Nephron (organoid): ENCODE measurements around the gene XCL1.
"Not testable (repeated sequence)": the region's sequence is repeated elsewhere in the genome, so short reads cannot be mapped to it uniquely, and the experiment has no call there.

Source experiments
- H3K27ac Mint-ChIP-seq, 3 experiments: 2 replicates each; pipeline ENCODE4 v1.8.0; 2020; ENCODE audit warnings: mixed read lengths in 3 of 3, mild to moderate bottlenecking in 2 of 3, moderate library complexity in 1 of 3
- H3K27me3 Mint-ChIP-seq: 2 replicates; pipeline ENCODE4 v1.8.0; 2021; ENCODE audit warnings: low read depth, mild to moderate bottlenecking, moderate library complexity, mixed read lengths
- H3K36me3 Mint-ChIP-seq: 2 replicates; pipeline ENCODE4 v1.8.0; 2020; ENCODE audit warnings: low read depth, mixed read lengths
- H3K4me1 Mint-ChIP-seq: 2 replicates; pipeline ENCODE4 v1.8.0; 2020; ENCODE audit warnings: mixed read lengths
- H3K4me3 Mint-ChIP-seq, 3 experiments: 2 replicates each; pipeline ENCODE4 v1.8.0; 2020; ENCODE audit warnings: mild to moderate bottlenecking in 3 of 3, mixed read lengths in 3 of 3, moderate library complexity in 2 of 3
- H3K9me3 Mint-ChIP-seq: 2 replicates; pipeline ENCODE4 v1.8.0; 2020; ENCODE audit warnings: mixed read lengths
- TF ChIP-seq, protein P1 (sequence below), 3 experiments: fragments of 200-600 bp; sonication (generic); IDR thresholded peaks; one replicate each; pipeline ENCODE4 v1.5.0; 2021; ENCODE audit warnings: antibody characterized with exemption in 3 of 3; ENCODE audit not compliant: unreplicated experiment in 3 of 3

XCL1 gene

DNA sequence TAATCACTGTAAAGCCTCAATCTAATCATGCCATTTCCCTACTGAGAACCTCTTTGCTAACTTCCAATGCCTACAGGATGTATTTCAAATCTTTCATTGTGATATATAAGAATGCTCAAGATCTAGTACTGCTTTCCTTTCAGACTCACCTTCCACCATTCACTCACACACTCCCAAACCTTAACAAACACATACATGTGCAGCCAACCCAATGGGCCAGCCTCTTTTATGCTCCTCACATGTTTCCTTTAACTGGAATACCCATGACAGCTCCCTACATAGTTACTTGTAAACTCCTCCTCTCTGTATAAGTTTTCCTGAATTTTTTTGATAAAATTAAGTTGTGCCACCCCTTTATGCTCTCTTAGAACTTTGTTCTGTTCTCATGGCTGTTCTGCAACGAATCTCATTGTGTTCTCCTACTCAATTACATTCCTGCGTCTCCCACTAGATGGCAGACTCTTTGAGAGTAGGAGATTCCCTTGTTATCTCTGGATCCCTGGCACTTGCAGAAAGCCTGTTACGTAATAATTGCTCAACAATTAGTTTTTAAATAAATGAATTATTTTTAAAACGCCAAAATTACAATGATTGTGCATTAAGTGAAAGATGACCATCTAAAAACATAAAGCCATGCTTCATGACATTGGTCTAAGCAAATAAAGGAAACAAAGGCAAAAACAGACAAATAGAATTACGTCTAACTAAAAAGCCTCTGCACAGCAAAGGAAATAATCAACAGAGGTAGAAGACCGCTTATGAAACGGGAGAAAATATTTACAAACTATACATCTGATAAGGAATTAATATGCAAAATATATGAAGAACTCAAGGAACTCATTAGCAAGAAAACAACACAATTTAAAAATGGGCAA is 30.5 kb upstream of the XCL1 start:
- H3K9me3 Mint-ChIP-seq: peaks cover 15% of the 10 kb centered on the region
- H3K4me3 Mint-ChIP-seq, H3K27ac Mint-ChIP-seq, H3K36me3 Mint-ChIP-seq, H3K4me1 Mint-ChIP-seq, H3K27me3 Mint-ChIP-seq: not testable (repeated sequence)
- TF ChIP-seq, protein P1, sequence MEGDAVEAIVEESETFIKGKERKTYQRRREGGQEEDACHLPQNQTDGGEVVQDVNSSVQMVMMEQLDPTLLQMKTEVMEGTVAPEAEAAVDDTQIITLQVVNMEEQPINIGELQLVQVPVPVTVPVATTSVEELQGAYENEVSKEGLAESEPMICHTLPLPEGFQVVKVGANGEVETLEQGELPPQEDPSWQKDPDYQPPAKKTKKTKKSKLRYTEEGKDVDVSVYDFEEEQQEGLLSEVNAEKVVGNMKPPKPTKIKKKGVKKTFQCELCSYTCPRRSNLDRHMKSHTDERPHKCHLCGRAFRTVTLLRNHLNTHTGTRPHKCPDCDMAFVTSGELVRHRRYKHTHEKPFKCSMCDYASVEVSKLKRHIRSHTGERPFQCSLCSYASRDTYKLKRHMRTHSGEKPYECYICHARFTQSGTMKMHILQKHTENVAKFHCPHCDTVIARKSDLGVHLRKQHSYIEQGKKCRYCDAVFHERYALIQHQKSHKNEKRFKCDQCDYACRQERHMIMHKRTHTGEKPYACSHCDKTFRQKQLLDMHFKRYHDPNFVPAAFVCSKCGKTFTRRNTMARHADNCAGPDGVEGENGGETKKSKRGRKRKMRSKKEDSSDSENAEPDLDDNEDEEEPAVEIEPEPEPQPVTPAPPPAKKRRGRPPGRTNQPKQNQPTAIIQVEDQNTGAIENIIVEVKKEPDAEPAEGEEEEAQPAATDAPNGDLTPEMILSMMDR (IDR thresholded peaks at IDR 0.05; ENCODE audit: unreplicated experiment in 3 of 3): peak; percentile 38 to 48 (median 44)

DNA sequence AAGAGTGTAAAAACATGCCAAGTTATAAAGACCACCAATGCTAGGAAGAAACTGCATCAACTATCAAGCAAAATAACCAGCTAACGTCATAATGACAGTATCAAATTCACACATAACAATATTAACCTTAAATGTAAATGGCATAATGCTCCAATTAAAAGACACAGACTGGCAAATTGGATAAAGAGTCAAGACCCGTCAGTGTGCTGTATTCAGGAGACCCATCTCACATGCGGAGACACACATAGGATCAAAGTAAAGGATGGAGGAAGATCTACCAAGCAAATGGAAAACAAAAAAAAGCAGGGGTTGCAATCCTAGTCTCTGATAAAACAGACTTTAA is 29.9 kb upstream of the XCL1 start:
- H3K27ac Mint-ChIP-seq, H3K4me3 Mint-ChIP-seq, H3K36me3 Mint-ChIP-seq, H3K4me1 Mint-ChIP-seq, H3K27me3 Mint-ChIP-seq: not testable (repeated sequence)
- peaks cover 17% of the 10 kb centered on the region for H3K9me3 Mint-ChIP-seq

DNA sequence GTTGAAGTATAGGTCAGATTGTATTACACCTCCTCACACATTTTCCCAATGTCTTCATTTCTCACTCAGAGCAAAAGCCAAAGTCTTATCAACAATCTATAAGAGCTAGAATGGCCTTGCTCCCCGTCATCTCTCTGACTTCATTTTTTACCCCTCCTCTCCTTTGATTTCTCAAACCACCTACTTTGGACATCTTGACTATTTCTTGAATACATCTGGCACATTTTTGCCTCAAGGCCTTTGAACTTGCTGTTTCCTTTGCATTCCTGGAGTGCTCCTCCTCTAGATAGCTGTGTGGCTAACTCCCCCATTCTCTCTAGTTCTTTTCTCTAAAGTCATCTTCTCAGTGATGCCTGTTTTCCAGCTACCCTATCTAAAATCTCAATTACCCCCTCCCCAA is 25.4 kb upstream of the XCL1 start:
- TF ChIP-seq, protein P1 (IDR thresholded peaks at IDR 0.05; ENCODE audit: unreplicated experiment in 3 of 3): no peak
- H3K4me3 Mint-ChIP-seq: no peak overlapping the region
- H3K4me1 Mint-ChIP-seq: no peaks in the 10 kb centered on the region
- peak overlapping the region in 1 of 3 experiments; percentile 53 for H3K27ac Mint-ChIP-seq
- H3K27me3 Mint-ChIP-seq: peaks cover 14% of the 10 kb centered on the region
- H3K36me3 Mint-ChIP-seq: no peaks in the 10 kb centered on the region
- H3K9me3 Mint-ChIP-seq: peaks cover 17% of the 10 kb centered on the region

DNA sequence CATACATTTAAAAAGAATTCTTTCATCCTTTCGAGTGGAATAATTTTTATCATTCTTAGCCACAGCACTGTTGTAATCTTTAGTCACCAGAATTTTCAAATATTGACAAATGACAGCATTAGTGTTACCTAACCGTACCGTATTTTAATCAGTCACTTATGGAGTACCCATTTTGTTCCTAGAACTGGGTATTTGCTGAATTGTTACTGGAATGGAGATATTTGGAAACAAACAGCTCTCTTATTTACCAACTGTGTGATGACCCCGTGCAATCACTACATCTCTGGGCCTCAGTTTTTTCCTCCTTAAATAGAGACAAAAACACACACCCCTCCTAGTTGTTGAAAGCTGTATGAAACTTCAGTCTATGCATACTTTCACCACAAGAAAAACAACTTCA is 24.7 kb upstream of the XCL1 start:
- H3K27me3 Mint-ChIP-seq: peaks cover 17% of the 10 kb centered on the region
- no peaks in the 10 kb centered on the region for H3K36me3 Mint-ChIP-seq
- no peaks in the 10 kb centered on the region for H3K4me1 Mint-ChIP-seq
- no peak overlapping the region for H3K4me3 Mint-ChIP-seq
- no peak overlapping the region for H3K27ac Mint-ChIP-seq
- H3K9me3 Mint-ChIP-seq: peaks cover 14% of the 10 kb centered on the region
- TF ChIP-seq, protein P1 (IDR thresholded peaks at IDR 0.05; ENCODE audit: unreplicated experiment in 3 of 3): no peak

DNA sequence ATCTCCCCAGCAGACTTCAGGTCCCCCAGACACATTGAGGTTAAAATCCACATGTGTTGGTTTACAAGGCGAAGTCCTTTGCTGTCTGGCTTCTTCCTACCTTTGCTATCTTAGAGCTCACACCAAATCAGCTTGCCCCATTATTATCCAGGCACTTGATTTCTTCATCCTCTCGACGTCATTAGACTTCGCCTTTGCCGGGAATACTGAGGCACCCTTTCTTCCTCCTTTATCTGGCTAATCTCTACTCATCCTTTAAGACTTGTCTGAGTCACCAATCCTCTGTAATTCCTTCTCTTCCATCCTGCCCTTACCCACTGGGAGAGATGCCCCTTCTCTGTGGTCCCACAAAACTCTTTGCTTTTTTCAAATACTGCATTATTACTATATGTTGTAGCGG is 23.4 kb upstream of the XCL1 start:
- Mint-ChIP-seq H3K36me3 (no peaks in the 10 kb centered on the region), H3K27ac (no peak overlapping the region), H3K4me3 (no peak overlapping the region), H3K4me1 (no peaks in the 10 kb centered on the region), H3K27me3 (peaks cover 17% of the 10 kb centered on the region), H3K9me3 (peaks cover 8% of the 10 kb centered on the region)
- TF ChIP-seq, protein P1 (IDR thresholded peaks at IDR 0.05; ENCODE audit: unreplicated experiment in 3 of 3): no peak

DNA sequence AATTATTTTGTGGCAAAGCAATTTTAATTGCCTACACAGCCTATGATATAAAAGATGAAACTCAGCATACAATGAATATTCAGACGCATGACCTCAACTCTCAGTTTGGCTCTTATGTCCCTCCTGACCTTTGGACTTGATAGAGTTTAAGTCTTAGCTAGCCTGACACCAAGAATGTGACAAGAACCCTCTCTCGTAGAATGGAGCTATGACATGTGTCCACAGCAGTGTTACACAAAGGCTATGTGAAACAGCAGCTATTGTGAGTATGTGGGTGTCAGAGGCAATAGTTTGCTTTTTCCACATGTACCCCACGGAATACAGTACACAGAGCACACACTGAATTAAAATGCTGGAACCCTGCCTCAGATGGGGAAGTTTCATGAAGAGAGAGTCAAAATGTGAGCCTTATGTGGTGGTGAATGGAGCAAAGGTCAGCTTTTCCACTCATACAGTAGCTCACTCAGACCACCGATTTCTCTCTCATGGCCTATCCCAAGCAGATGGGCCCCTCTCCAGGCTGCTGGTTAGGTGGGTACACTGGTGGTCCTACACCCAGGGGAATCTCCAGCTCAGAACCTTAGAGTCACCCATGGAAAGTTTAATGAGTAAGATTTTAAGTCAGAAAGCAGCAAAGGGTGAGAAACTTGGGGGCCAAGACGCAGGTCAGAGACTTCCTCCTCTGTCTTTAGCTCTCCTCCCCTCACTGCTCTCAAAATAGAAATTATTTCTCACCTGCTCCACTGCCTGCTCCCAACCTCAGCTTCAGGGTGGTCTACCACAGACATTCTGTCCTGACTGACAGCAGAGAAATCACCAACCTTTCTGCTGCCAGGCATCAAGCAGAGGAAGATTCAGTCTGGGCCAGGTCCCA is 22.5 kb upstream of the XCL1 start:
- H3K27ac Mint-ChIP-seq: no peak overlapping the region
- TF ChIP-seq, protein P1 (IDR thresholded peaks at IDR 0.05; ENCODE audit: unreplicated experiment in 3 of 3): no peak
- H3K27me3 Mint-ChIP-seq: peaks cover 17% of the 10 kb centered on the region
- H3K36me3 Mint-ChIP-seq: no peaks in the 10 kb centered on the region
- no peak overlapping the region for H3K4me3 Mint-ChIP-seq
- peaks cover 5% of the 10 kb centered on the region for H3K9me3 Mint-ChIP-seq
- no peaks in the 10 kb centered on the region for H3K4me1 Mint-ChIP-seq
